Right lobe of liver (tissue), 4 donors: ENCODE data around the gene GLOD5.

Experiments used
- CTCF ChIP-seq, 4 donors: fragments of 200-600 bp in 3 of 4; fragments of 450-650 bp in 1 of 4; IDR thresholded peaks; one replicate each; pipeline versions ENCODE4 v1.5.1 to v1.8.0; 2016 to 2022; ENCODE audit warnings: antibody characterized with exemption in 4 of 4, mild to moderate bottlenecking in 2 of 4
- POLR2A ChIP-seq: fragments of 450-650 bp; IDR thresholded peaks from one replicate; pipeline ENCODE4 v1.6.1; 2017; ENCODE audit warnings: antibody characterized with exemption, mild to moderate bottlenecking
- donor health status: DM: no; HTN: no; CAD: no.
- donor health status: DM: no; HTN: no; CAD: no.
- donor health status: DM: no; HTN: yes; CAD: no.

DNA sequence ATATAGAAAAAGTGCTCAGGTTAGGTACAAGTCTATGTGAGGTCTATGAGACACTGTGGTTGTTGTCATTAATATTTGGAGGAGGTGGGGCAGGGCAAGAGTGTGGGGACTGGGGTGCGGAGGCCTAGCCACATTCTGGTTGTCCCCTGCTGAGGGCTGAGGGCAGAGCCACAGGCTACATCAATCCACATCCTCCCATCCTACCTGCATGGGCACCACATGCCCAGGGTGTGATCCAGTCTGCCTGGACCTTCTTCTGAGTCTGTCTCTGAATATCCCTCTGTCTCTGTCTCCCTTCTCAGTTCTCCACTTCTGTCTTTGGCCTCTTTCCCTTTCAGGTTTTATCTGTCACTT, 23.6 kb downstream of the GLOD5 start:
- TF ChIP-seq CTCF (IDR thresholded peaks at IDR 0.05) (no peak), POLR2A (no peak)
